Endothelial cell (in vitro differentiated cells): ENCODE data around the gene ZER1. TPM values are rescaled to one million over a fixed set of nuclear protein-coding genes. Genes with fewer than 3 reads are reported as not detected.
"Not testable (repeated sequence)": the region's sequence is repeated elsewhere in the genome, so short reads cannot be mapped to it uniquely, and the experiment has no call there.

Source experiments
- DNase-seq: peaks from one replicate; pipeline ENCODE4 v3.0.0; 2021; ENCODE audit warnings: low spot score
- H3K27ac Mint-ChIP-seq: one replicate; pipeline ENCODE4 v1.8.0; 2021; ENCODE audit warnings: mixed read lengths, inconsistent platforms; ENCODE audit not compliant: unreplicated experiment
- H3K27me3 Mint-ChIP-seq: one replicate; pipeline ENCODE4 v1.8.0; 2021; ENCODE audit warnings: mild to moderate bottlenecking, moderate library complexity, mixed read lengths, inconsistent platforms; ENCODE audit not compliant: unreplicated experiment
- H3K36me3 Mint-ChIP-seq: one replicate; pipeline ENCODE4 v1.8.0; 2021; ENCODE audit warnings: mild to moderate bottlenecking, low read depth, mixed read lengths, inconsistent platforms; ENCODE audit not compliant: unreplicated experiment
- H3K4me1 Mint-ChIP-seq: one replicate; pipeline ENCODE4 v1.8.0; 2021; ENCODE audit warnings: mild to moderate bottlenecking, mixed read lengths, inconsistent platforms; ENCODE audit not compliant: unreplicated experiment
- H3K4me3 Mint-ChIP-seq: one replicate; pipeline ENCODE4 v1.8.0; 2021; ENCODE audit warnings: mild to moderate bottlenecking, mixed read lengths, inconsistent platforms; ENCODE audit not compliant: unreplicated experiment
- H3K9me3 Mint-ChIP-seq: one replicate; pipeline ENCODE4 v1.8.0; 2021; ENCODE audit warnings: mixed read lengths, inconsistent platforms; ENCODE audit not compliant: unreplicated experiment
- CTCF ChIP-seq: fragments of 200-600 bp; sonication (generic); IDR thresholded peaks from one replicate; pipeline ENCODE4 v1.5.0; 2021; ENCODE audit warnings: antibody characterized with exemption; ENCODE audit not compliant: unreplicated experiment
- total RNA-seq: library from RNA; stranded (reverse); fragmentation: NEBNext Ultra II Directional; extraction: Animal tissue kit (Norgen Biotek cat#: 25700); gene quantifications from one replicate; pipeline ENCODE4 v1.2.1, GENCODE V29; 2021; ENCODE audit not compliant: unreplicated experiment

Gene ZER1
- total RNA-seq, 1 donor from 2014 or later: 29.2 TPM

DNA sequence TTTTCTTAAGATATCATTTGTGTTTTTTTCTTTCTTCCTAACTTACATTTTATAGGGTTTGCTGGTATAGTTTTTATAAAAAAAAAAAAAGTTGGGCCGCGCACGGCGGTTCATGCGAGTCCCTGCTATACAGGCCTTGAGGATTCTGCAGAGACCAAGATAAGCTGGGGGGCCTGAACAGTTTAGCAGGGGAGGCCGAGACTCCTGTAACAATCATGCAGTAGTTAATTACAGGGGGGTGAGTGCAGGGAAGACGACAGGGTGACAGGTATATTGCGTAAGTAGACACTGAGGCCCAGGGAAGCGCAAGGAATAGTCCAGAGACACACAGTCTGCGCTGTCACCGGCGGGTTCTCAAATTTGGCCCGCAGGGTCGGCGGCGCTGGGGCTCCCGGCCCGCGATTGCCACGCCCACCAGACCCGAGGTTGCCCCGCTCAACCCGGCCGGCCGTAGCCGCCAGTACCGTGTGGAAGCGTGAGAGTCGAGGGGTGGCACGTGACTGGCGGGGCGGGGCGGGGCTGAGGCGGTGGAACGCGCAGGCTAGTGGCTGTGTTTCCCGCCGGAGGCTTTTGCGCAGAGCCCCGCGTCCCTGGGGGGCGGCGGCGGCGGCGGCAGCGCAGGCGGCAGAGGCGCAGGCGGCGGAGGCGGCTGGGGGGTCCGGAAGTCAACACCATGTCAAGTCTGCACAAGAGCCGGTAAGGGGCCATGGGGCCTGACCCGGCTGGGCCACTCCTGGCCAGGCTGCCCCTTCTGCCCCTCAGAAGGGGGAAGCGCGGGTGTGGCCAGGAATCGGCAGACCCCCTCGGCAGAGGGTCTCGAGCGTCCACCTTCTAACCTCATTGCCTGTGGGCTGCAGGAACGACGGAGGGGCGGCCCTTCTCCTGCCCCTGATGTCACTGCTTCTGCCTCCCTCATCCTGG, 15.2 kb upstream of the ZER1 start, which contains the start of gene TBC1D13:
TBC1D13 (plus strand) TSS at position 573 of the 921 bp plus-strand sequence; CDS start at position 674, 101 bp downstream.
- H3K9me3 Mint-ChIP-seq: no peaks in the 10 kb centered on the region
- peaks cover 16% of the 10 kb centered on the region for H3K4me1 Mint-ChIP-seq
- H3K27me3 Mint-ChIP-seq: peaks cover 9% of the 10 kb centered on the region
- peak within 1 kb of the TSS; percentile 98 for H3K27ac Mint-ChIP-seq
- DNase-seq: peak; percentile 87
- peaks cover 2% of the 10 kb centered on the region for H3K36me3 Mint-ChIP-seq
- peak within 1 kb of the TSS; percentile 96 for H3K4me3 Mint-ChIP-seq
- TF ChIP-seq CTCF: no peak

- Mint-ChIP-seq H3K9me3 (no peaks in the 10 kb centered on the region), H3K4me1 (peaks cover 16% of the 10 kb centered on the region), H3K27me3 (peaks cover 9% of the 10 kb centered on the region), H3K36me3 (no peaks in the 10 kb centered on the region), H3K4me3 (no peak overlapping the region), H3K27ac (no peak overlapping the region)
- no peak for DNase-seq
- TF ChIP-seq CTCF: no peak
These were observed 13.7 kb upstream of the ZER1 start for GRCh38 chr9:128785427-128785826.

- peaks cover 4% of the 10 kb centered on the region for H3K4me1 Mint-ChIP-seq
- H3K9me3 Mint-ChIP-seq: no peaks in the 10 kb centered on the region
- no peak for DNase-seq
- H3K4me3 Mint-ChIP-seq: no peak overlapping the region
- peaks cover 6% of the 10 kb centered on the region for H3K27me3 Mint-ChIP-seq
- TF ChIP-seq CTCF: no peak
- no peaks in the 10 kb centered on the region for H3K36me3 Mint-ChIP-seq
- no peak overlapping the region for H3K27ac Mint-ChIP-seq
These were observed 10.9 kb upstream of the ZER1 start for GRCh38 chr9:128782669-128783068.

GRCh38 chr9:128781187-128782070, 9.7 kb upstream of the ZER1 start:
- Mint-ChIP-seq H3K27me3 (peaks cover 3% of the 10 kb centered on the region), H3K27ac (no peak overlapping the region), H3K4me1 (no peaks in the 10 kb centered on the region), H3K36me3 (no peaks in the 10 kb centered on the region), H3K9me3 (no peaks in the 10 kb centered on the region), H3K4me3 (no peak overlapping the region)
- TF ChIP-seq CTCF: no peak
- no peak for DNase-seq

- not testable (repeated sequence) for H3K36me3 Mint-ChIP-seq, H3K9me3 Mint-ChIP-seq, H3K27ac Mint-ChIP-seq, DNase-seq, H3K27me3 Mint-ChIP-seq, H3K4me1 Mint-ChIP-seq, H3K4me3 Mint-ChIP-seq
These were observed 8.4 kb upstream of the ZER1 start for GRCh38 chr9:128780093-128780492.
